GM13977 (cell line): Measurements from ENCODE around the gene DAGLA.

Experiments used
- DNase-seq: peaks from one replicate; pipeline ENCODE4 v3.0.0; 2012; ENCODE audit warnings: low spot score
- in situ Hi-C: fragments of 300-500 bp; cut with MboI; formaldehyde crosslinking; loops from one replicate; pipeline ENCODE4 v1.12.0; 2022; ENCODE audit warnings: low sequenced_read_pairs, low pct_unique_long_range_greater_than_20kb, mixed read lengths, inconsistent platforms; ENCODE audit not compliant: unreplicated experiment
- TF ChIP-seq, protein P1 (sequence below): IDR thresholded peaks from 2 replicates; pipeline ENCODE4 v1.5.1; 2012; ENCODE audit warnings: mild to moderate bottlenecking, control low read depth; ENCODE audit not compliant: insufficient read depth; ENCODE audit errors: extremely low read depth, missing control alignments

The DAGLA gene

GRCh38 chr11:61696602-61697001 lies 16.4 kb downstream of the DAGLA start:
- in situ Hi-C loops: no loop called here
- TF ChIP-seq, protein P1, sequence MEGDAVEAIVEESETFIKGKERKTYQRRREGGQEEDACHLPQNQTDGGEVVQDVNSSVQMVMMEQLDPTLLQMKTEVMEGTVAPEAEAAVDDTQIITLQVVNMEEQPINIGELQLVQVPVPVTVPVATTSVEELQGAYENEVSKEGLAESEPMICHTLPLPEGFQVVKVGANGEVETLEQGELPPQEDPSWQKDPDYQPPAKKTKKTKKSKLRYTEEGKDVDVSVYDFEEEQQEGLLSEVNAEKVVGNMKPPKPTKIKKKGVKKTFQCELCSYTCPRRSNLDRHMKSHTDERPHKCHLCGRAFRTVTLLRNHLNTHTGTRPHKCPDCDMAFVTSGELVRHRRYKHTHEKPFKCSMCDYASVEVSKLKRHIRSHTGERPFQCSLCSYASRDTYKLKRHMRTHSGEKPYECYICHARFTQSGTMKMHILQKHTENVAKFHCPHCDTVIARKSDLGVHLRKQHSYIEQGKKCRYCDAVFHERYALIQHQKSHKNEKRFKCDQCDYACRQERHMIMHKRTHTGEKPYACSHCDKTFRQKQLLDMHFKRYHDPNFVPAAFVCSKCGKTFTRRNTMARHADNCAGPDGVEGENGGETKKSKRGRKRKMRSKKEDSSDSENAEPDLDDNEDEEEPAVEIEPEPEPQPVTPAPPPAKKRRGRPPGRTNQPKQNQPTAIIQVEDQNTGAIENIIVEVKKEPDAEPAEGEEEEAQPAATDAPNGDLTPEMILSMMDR: no peak
- DNase-seq: no peak

- TF ChIP-seq, protein P1: no peak
- DNase-seq: no peak
- in situ Hi-C loops: no loop called here
These were observed 16.9 kb downstream of the DAGLA start for GRCh38 chr11:61697078-61697502.

GRCh38 chr11:61697764-61698163 lies 17.6 kb downstream of the DAGLA start:
- TF ChIP-seq, protein P1: no peak
- no peak for DNase-seq
- in situ Hi-C loops: no loop called here

DNA sequence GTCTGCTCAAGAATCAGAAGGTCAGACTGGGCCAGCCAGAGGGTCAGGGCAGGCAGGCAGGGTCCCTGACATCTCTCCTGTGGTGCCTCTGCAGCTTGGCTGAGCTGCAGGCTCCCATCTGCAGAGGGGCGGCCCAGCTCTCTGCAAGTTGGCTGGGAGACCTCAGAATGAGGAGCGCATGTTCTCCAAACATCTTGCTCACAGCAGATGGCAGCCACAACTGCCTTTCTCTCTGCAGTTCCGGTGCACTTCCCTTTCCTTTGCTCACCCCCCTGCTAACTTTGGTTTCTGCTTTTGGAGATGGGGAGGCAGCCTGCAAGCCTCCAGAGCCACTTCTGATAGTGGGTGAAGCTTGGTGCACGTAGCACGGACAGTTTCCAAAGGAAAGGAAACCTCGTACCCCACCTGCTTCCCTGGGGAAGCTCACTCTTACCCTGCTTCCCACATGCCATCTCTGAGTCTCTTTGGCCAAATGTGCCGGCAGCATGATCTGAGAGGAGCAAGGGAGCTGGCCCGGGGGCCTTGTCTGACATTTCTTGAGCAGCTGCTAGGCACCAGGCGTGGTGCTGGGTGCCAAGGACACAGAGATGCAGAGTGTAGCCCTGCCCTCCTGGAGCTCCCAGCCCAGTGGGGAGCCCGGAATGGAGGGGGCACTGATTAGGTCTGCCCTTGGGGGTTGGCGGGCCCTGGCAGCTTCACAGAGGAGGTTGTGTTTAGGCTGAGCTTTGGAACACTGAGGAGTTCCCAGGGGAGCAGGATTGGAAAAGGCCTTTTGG lies 18.2 kb downstream of the DAGLA start:
- in situ Hi-C loops: no loop called here
- DNase-seq: no peak

GRCh38 chr11:61699737-61700160 lies 19.6 kb downstream of the DAGLA start:
- no peak for DNase-seq
- in situ Hi-C loops: no loop called here
- TF ChIP-seq, protein P1: no peak

More for the DNA sequence above, 18.2 kb downstream of the DAGLA start:
- TF ChIP-seq, protein P1: no peak

- no peak for DNase-seq
- in situ Hi-C loops: no loop called here
- TF ChIP-seq, protein P1: no peak
These were observed 20.0 kb downstream of the DAGLA start for GRCh38 chr11:61700212-61700611.
